GM19239 (cell line): ENCODE measurements around the gene CDKN2B.
"Not testable (repeated sequence)": the region's sequence is repeated elsewhere in the genome, so short reads cannot be mapped to it uniquely, and the experiment has no call there.

Source experiments
- DNase-seq: peaks from one replicate; pipeline ENCODE4 v3.0.0; 2011; ENCODE audit warnings: low spot score; ENCODE audit not compliant: insufficient read length
- FAIRE-seq: peaks from 2 replicates; lab custom pipeline; 2011; peaks lifted over from hg19 to GRCh38; lab: Jason Lieb, UNC

The CDKN2B gene

DNA sequence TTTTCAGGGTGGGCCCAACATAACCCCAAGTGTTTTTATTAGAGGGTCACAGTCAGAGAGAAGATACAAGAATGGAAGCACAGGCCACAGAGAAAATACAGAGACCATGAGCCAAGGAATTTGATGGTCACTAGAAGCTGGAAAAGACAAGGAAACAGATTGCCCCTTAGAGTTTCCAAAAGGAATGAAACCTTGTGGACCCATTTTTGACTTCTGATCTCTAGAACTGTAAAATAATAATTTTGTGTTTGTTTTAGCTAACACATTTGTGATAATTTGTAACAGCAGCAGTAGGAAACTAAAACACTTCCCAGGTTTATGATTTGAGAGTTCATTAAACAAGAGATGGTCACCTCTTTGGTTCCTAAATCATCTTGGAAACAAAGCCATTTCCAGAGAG is 36.7 kb downstream of the CDKN2B start:
- DNase-seq (no peak), FAIRE-seq (no peak)

- FAIRE-seq = no peak
Observed at GRCh38 chr9:21970800-21971640, 38.1 kb downstream of the CDKN2B start.

DNA sequence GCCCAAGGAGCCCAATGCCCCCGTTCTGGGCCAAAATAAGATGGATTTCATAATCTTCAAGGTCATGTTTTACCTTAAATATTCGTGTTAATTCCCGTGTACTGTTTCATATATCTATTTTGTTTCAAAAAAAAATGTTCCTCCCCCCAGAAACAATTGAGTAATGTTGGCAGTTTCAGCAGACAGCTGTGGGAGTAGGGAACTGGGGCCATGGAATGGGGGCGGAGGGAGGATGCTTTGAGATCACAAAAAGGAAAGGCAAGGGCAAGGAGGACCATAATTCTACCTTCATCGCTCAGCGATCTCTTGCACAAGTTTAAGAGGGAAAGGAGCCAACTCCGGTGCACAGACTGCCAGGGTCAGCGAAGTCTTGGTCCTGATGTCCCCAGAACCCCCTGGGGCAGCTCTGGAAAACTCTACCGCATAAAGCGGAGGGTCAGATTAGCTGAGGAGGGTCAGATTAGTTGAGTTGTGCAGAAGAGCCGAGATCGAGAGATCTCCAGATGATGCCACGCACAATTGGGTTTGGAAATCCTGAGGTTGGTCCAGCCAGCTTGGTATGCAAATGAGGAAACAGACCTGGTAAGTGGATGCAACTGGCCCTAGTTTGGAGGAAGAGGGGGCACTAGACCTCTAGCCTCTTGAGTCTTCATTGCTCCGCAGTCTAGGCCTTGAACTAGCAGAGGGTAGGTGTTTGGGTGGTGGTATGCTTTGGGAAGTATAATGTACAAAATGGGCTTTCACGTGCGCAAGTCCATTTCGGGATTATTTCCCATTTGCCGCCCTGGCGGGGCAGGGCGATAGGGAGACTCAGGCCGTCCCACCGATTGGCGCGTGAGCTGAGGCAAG is 38.9 kb downstream of the CDKN2B start:
- FAIRE-seq (no peak), DNase-seq (no peak)

More at GRCh38 chr9:21970800-21971640, 38.1 kb downstream of the CDKN2B start:
- no peak for DNase-seq

DNA sequence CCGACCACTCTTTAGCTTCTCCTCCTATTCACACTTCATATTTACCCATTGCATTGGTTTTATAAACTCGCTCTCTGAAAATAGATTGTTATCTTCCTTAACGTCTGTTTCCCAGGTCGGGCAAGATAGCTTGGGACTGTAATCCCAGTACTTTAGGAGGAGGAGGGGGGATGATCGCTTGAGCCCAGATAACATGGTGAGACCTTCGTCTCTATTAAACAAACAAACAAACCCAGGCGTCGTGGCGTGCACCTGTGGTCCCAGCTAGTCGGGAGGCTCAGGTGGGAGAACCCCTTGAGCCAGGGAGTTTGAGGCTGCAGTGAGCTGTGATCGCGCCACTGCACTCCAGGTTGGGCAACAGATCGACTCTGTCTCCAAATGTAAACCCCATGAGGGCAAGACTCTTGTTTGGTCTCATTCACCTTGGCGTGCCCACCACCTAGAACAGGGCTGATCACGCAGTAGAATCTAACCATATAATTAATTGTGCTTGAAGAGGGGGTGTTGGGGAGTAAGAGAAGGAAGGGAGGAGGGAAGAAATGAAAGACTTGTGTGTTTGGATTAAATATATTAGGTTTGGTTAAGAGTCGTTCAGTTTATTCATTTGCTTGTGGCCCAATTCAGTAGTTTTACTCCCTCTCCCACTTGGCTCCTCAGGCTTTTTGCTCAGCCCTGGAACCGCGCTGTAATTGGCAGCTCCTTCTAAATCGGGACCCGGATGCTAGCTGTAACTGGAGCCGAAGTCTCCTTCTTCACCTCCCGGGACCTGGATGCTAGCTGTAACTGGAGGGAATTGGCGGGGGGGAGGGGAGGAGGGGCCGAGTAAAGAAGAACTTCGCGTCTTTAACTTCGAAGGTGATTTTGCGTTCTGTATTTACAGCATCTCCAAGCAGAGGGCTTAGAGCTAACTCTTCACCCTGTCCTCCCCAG is 39.8 kb downstream of the CDKN2B start:
- FAIRE-seq (no peak), DNase-seq (no peak)

DNA sequence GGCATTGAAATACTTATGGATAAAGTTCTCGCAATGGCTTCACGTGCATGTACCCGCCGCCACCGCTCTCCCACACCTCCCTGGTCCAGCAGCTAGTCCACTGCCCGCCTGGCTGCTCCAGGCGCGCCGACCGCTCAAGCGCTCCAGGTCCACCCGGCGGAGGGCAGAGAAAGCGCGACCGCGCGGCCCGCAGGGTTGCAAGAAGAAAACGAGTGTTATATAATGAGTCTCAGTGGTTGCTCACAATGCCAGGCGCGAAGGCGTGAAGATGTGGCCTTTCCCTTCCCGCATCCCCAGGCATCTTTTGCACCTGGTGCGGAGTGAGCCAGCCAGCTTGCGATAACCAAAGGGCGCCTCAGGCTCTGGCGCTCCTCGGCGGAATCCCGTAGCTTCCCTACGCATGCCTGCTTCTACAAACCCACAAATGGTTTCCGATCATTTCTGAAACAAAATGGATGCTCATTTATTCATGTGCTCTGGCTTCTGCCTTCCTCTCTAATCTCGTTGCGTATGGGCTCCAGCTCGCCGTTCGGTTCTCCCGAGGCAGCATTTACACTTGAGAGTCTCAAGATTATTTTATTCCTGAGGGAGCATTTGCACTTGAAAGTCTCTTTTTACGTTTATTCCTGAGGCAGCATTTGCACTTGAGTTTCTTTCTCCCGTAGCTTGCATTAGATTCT is 40.6 kb downstream of the CDKN2B start:
- FAIRE-seq = no peak
- DNase-seq = no peak

DNA sequence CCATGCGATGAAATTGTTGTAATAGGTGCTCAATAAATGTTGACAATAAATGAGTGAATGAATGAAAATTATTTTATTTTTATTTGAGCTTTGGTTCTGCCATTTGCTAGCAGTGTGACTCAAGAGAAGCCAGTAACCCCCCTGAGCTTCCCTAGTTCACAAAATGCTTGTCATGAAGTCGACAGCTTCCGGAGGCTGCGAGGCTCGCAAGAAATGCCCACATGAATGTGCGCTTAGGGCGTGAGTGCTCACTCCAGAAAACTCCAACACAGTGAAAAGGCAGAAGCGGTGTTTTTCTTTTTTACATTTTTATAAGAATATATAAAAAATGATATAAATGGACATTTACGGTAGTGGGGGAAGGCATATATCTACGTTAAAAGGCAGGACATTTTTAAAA is 41.4 kb downstream of the CDKN2B start:
- no peak for DNase-seq
- FAIRE-seq = no peak

DNA sequence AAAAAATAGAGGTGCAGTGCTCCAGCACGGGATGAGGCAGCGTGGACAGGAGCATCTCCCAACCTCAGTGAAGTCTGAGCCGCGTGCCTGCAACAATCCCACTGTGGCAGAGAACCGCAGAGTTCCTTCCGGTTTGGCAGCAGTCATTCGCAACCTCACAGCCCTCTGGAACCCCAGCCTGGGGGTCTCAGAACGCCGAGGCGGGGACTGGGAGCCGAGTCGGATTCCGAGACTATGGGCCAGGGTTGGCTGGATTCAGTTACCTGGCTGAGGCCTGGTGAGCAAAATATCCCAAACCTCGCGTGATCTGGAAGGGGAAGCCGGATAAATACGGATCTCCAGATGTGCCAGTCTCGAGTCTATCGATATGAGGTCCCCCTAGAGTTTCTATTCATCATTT is 41.9 kb downstream of the CDKN2B start:
- FAIRE-seq (no peak), DNase-seq (no peak)

DNA sequence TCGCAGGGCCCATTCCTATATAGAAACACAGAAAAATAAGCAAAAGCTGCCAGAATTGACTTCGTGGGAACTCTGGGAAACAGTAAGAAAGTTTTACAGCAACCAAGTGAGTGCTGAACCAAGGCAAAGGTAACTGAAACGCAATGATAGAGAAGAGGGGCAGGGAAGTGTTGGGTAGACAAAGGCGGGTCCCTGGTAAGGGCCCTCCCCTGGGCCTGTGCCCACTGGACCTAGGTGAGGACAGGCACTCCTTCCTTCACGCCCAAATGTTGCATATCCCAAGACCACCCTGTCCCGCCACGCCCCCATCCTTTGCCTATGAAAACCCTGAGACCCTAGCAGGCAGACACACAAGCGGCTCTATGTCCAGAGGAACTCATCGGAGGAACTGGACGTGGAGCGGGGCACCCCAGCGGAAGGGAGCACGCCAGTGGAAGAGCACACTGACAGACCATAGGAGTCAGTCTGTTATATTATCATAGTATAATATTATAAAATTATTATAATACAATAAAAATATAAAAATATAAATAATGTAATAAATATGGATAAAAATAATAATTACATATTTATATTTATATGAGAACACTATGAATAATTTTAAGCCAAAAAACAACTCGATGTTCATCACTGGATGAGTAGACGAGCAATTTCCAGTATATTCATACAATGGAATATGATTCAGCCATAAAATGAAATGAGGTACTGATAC is 42.8 kb downstream of the CDKN2B start:
- DNase-seq (no peak), FAIRE-seq (no peak)

GRCh38 chr9:21965401-21965951 is 43.6 kb downstream of the CDKN2B start:
- DNase-seq = peak; percentile 64
- no peak for FAIRE-seq

DNA sequence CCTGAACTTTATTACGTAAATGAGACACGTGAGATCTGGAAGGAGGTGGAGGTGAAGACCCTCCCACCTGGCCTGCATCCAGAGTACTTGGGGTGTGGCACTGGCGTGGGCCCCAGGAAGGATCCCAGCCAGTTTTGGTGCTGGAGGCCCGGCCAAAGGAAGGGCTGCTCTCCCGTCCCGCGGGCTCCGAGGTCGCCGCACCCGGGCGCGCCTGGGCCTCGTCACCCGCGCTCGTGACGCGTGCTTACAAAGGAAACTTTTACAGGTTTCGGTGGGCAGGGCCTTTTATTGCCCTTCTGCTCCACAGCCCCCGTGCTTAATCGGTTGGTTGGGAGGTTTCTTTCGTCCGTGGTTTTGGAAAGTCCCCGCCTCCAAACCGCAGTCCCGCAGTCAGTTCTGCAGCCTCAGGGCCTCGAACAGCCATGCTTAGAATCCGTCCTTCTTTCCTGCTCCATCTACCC is 44.1 kb downstream of the CDKN2B start:
- DNase-seq = no peak

DNA sequence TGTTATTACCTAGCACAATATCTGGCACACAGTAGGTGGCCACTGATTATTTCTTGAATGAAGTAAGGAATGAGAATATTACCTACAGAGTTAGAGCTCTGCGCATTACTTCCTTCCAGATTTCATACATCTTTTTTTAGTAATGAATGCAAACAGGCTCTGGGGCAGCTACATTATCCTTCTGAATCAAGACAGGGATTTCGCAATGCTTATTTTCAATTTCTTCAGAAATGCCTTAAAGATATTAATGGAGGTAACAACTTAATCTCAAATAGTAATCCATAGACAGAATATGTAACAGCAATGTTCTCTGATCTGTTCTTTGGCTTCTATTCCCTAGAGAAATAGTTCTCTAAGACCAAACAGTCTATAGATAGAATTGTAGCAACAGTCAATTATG is 47.5 kb downstream of the CDKN2B start:
- FAIRE-seq (no peak), DNase-seq (no peak)

More for the DNA sequence above, 44.1 kb downstream of the CDKN2B start:
- FAIRE-seq = peak; percentile 31

DNA sequence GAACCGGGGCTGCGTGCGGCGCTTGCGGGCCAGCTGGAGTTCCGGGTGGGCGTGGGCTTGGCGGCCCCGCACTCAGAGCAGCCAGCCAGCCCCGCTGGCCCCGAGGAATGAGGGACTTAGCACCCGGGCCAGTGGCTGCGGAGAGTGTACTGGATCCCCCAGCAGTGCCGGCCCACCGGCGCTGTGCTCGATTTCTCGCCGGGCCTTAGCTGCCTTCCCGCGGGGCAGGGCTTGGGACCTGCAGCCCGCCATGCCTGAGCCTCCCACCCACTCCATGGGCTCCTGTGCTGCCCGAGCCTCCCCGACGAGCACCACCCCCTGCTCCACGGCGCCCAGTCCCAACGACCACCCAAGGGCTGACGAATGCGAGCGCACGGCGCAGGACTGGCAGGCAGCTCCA is 49.8 kb downstream of the CDKN2B start:
- DNase-seq, FAIRE-seq: not testable (repeated sequence)

- no peak for FAIRE-seq
- DNase-seq = no peak
Observed at GRCh38 chr9:21958833-21959232, 50.3 kb downstream of the CDKN2B start.
